Measurements from ENCODE around the gene THBS2.

Gene THBS2

DNA sequence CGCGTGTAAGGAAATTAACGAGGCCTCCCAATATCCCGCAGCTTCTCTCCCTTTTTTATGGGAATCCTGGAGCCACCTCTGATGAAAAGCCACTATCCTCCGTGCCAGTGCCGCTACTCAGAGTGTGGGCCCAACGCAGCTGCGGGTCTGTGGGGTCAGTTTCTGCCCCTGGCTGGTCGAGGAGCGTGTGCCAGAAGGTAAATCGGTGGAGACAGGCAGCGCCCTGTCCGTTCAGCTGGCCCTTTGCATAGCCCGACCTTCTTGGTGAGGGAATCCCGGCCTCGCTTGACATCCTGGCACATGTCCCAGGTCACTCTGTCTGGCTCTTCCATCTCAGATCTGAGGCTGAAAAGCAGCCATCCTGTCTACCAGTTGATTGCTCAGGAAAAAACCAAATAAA lies 4.6 kb downstream of the THBS2 start:
- no peak for DNase-seq (ENCODE audit: low read depth)

DNA sequence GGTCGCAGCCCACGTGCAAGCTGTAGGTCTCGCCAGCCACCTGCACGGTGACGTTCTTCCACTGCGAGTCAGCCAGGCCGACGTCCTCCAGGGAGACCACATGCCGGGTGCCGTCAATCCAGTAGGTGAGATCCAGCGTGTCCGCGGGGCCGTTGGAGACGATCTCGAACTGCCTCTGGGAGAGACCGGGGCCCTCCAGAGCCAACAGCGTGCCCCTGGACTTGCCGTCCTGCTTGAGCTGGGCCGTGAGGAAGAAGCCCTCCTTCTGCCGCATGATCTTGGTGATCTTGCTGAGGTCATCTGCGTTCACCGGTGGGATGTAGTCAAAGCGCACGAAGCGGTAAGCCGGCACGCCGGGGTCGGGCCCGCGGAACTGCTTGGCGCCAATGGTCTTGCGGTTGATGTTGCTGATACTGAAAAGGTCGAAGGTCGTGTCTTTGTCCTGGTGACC lies 5.1 kb downstream of the THBS2 start:
- DNase-seq (ENCODE audit: low read depth) = no peak

DNA sequence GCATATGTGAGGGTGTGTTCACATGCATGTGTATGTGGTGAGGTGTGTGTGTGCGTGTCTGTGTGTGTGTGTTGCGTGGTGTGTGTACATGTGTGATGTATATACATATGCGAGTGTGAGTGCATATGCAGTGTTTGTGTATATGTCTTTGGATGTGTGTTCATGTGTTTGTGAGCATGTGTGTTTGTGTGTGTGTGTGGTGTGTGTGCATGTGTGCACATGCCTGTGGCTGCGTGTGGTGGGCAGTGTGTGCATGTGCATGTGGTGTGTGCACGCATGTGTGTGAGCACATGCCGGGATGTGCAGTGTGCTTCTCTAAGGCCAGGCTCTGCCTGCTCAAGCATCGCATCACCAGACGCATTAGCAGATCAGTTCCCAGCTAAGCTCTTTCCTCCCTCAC lies 5.7 kb downstream of the THBS2 start:
- DNase-seq (ENCODE audit: low read depth) = no peak

DNA sequence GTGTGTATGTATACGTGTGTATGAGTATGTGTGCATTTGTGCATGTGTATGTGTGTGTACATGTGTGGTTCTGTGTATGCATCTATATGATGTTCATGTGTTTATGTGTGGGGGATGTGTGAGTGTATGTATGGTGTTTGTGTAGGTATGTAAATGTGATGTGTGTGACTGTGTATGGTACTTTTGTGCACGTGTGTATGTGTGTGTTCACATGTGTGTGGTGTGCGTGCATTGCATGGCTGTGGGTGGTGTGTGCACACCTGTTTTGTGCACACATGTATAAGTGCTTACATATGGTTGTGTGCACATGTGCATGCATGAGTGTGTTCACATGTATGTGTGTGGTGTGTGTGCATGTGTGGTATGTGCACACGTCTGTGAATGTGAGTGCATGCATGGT lies 6.2 kb downstream of the THBS2 start:
- DNase-seq (ENCODE audit: low read depth) = no peak

DNA sequence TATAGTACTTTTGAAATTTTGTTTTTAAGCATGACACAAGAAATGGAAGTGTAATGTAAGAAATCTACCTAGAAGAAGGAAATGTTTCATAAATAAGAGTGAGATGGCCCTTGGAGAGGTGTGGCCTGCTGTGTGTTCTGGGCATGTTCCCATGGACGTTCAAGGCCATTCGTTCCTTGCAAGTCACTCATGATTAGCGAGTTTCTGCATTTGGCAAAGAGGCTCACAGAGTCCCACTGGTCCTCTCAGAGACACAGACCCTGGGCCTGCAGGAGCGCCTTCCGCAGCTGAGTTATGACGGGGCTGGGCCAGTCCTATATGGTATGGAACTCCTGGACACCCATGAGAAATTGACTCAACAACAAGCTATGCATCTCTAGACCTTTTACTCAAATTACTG lies 7.2 kb downstream of the THBS2 start:
- no peak for DNase-seq (ENCODE audit: low read depth)

DNA sequence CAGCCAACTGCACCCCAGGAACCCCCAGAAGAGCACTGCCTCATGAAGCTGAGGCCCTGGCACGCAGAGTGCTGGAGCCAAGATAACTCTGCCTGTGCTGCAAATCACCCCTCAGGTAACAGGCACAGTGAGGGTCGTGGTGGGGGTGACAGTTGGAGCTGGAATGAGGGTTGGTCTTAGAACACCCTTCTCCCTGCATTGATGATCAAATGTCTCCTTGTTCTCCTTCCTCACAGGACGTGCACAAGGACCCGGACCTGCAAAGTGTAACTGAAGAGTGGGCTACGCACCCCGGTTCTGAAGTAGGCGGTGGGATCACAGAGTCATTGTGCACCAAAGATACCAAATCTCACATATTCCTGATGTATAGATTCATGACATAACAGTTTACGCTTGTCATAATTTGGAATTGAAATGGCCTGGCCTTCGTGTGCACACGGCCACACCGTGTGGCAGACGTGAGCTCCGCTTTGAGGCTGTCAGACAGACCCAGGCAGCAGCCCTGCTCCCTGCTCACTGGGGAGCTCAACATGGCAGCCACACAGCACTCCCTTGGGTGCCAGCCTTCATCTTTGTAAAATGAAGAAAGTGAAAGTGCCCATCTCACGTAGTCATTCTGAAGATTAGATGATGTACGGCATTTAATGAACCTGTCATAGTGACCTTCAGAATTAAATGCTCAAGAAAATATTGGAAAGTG lies 8.8 kb downstream of the THBS2 start:
- DNase-seq (ENCODE audit: low read depth) = no peak

DNA sequence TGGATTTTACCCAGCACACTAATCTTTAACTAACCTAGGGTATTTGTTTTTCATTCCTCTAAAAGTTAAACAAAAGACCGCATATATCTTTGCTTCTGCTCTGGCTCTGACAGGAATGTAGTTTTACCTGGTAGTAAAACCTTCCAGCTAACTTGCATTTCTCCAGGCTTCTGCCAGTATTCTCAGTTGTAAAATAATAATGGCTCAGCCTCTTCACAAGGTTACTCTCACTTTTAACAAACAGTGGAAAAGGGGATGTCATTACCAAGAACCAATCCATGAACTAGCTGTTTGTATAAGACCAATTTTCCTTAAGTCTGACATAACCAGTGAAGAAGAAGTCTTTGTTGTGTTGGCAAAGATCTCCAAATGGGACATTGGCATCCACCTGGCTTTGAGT lies 10.0 kb downstream of the THBS2 start:
- DNase-seq (ENCODE audit: low read depth) = no peak

DNA sequence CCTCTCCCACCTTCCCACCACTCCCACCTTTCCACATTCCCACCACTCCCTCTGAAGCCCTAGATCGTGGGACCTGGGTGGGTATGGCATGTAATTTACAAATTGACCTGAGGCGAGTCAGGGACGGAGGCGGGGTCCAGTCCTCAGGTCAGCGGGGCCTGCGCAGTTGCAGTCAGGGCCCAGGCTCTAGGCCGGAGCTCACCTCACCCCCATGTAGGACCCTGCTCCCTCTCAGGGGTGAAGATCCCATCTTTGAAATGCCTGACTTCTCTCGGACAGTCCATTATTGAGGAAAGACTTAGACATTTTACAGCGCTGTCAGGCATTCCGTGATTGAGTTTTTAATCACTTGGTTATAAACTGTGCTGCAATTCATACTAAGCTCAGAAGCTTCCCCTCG lies 10.5 kb downstream of the THBS2 start:
- no peak for DNase-seq (ENCODE audit: low read depth)

DNA sequence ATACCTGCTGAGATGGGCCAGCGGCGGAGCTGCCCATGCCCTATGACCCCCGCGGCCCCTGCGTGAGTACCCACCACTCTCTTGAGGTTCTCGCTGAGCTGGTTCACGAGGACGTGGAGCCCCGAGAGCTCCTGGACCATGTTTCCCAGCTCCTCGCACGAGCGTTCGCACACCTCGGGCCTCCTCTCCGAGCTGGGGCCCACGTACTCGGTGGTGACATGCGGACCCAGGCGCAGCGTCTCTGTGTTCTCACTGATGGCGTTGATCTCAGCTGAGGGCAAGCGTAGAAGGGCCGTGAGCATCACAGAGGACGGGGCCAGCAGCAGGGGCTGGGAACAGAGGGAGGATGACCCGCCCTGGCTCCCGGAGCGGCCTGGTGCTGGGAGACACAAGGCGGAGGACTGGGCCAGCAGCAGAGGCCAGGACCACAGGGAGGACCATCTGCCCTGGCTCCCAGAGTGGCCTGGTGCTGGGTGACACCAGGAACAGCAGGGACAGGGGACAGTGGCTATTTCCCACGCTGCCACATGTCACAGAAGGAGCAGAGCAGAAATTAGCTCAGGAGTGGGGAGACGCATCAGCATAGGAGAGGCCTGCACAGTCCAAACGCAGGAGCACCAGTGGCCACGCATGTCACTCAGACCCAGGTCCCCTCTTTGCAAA lies 11.8 kb downstream of the THBS2 start:
- DNase-seq (ENCODE audit: low read depth) = no peak

DNA sequence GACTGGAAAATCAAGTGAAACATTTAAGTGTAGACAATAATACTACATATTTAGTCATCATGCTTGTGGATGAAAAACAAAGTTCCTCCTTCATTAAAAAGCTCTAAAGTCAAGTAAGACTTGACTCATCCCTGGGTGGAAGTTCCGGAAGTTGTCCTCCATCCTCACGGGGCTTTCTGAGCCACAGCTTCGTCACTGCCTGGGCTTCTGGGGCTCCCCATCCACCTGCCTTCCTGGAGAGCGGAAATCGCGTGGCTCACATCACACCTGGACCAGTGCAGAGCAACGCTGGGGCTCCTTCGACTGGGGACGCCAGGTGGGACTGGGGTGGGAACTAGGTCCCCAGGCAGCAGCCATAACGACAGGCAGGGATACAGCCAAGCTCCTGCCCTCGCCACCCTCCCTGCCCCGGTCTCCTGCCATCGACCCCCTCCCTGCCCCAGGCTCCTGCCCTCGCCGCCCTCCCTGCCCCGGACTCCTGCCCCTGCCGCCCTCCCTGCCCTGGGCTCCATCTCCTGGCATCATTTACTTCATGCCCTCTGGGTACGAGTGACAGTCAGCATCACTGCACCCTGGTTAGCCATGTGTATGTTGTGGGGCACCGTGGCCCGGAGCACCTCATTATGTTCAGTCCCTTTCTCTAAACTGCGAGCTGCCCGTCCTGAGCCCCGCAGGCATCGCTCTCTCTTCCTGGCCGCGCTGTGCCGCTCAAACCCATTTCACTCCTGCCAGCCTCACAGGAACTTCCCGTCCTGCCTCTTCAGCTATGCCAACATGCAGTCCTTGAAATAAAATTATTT lies 12.9 kb downstream of the THBS2 start:
- no peak for DNase-seq (ENCODE audit: low read depth)

DNA sequence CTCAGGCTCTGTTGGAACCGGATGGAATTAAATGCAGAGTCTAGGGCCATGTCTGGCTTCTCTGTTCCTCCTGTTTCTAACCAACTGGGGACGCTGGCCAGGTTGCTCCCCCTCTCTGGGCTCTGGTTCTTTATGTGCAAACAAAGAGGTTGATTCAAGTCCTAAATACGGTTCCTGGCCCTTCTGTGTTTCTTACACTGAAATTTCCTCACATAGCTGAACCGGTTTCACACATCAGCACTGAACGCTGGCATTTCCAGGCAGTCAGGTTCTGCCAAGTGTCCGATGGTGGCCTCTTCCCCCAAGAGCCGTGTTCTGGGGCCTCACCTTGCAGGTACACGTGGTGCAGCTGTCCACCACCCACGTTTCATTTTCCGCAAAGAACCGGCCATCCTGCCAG lies 13.5 kb downstream of the THBS2 start:
- no peak for DNase-seq (ENCODE audit: low read depth)

DNA sequence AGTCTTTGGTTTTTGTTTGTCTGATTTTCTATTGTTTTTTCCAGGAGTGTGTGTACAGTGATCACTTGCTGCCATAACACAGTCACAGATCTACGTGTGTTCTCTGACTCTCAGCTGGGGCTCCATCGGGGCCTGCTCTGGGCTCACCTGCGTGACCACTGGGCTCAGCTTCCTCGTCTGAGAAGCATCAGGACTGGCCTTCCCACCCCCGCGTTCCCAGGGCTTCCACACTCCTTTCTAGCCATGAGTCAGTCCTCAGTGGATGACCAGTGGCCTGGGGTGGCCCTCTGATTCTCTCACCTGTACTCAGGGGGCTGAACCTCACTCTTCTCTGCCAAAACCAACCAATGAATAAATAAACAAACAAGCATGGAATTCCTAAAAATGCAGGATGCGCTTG lies 14.5 kb downstream of the THBS2 start:
- no peak for DNase-seq (ENCODE audit: low read depth)

DNA sequence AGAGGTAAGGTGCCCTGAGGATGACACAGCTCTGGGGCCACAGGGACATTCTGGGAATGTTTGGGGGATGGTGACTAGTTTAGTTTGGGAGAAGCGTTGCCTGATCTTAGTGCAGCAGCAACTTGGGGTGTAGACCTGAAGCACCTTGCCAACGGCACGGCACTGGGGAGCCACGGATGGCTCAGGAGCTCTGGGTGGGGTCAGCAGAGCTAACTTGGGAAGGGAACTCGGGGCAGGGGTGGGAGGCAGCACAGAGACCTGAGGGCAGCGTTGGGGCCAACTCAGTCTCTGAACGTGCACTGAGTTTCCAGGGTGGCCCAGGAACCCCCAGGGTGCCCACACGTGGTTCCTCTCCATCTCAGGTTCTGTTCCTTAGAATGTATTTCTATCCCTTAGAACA lies 14.9 kb downstream of the THBS2 start:
- DNase-seq (ENCODE audit: low read depth) = no peak

DNA sequence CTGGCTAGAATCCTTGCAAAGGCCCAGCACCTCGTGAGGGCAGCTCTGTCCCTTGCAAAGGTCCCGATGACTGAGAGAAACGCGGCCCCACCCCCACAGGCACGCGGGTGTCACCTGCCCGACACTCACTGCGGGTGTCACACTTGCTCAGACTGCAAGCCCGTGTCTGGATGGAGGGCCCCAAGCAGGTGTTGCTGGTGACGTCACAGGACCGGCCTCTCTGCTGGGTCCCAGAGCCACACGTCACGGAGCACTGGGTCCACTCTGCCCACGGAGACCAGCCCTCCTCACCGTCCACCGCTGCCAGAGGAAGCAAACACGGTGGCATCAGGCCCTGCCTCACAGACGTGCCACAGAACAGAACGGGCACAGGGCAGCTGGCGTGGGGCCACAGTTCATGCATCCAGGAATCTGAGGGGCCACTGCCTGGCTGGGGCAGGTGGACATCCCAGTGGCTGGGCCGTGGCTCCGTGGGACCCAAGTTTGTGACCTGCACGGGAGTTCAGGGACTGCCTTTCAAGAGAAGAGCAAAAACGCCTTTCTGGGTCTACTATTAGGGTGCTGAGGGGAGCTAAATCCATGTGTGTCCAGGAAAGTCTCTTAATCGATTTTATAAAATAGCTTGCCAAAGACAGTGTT lies 16.0 kb downstream of the THBS2 start:
- no peak for DNase-seq (ENCODE audit: low read depth)

DNA sequence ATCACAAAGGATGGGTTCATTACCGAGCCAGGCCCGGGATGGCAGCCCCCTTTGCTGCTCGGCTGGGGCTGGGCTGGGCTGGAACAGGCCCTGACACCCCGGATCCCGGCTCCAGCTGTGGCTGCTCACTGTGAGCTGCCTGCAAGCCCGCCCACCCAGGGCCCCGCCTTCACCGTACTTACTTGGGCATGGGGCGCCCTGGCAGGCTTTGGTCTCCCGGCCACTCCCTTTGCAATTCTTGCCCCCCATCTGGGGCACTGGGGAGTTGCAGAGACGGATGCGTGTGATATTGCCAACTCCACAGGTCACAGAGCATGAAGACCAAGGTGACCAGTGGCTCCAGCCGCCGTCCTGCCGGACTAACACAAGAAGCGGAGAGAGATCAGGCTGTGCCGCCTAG lies 16.7 kb downstream of the THBS2 start:
- DNase-seq (ENCODE audit: low read depth) = no peak

DNA sequence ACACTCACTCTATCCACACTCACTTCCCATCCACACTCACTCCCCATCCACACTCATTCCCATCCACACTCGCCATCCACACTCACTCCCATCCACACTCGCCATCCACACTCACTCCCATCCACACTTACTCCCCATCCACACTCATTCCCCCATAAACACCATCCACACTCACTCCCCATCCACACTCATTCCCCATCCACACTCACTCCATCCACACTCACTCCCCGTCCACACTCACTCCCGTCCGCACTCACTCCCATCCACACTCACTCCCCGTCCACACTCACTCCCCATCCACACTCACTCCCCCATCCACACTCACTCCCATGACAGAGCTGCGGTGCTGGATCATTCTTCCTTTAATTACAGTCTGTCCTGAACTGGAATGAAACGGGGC lies 17.1 kb downstream of the THBS2 start:
- DNase-seq (ENCODE audit: low read depth) = no peak

DNA sequence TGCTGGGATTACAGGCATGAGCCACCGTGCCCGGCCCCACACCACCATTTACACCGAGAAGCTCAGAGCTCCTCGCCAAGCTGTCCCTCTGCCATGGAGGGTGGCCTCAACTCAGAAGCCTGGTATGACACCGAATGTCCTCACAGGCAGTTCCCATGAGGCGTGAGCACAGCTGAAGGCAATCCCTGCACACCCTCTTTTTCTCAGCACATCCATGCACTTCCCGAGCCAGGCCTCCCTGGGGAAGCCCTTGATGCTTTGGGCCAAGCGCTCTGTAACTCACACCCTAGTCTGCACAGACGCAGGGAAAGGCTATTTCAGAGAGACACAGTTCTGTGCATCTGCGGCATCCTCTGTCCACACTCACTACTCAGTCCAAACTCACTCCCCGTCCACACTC lies 18.4 kb downstream of the THBS2 start:
- no peak for DNase-seq (ENCODE audit: low read depth)

DNA sequence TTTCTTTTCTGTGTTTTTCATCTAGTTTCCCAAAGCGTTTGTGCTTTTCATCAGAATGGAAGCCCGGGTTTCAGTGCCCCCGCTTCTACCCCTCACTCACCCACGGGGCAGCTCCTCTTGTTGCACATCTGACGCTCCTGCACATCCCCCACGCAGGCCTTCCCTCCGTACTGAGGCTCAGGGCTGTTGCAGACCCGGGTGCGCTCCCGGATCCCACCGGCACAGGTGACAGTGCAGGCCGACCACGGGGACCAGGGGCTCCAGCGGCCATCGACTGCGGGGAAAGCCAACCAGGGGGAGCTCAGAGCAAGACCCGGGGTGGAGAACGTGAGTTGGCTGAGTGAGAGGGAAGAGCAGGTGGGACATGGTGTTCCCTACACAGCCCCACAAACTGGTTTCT lies 19.0 kb downstream of the THBS2 start:
- DNase-seq (ENCODE audit: low read depth) = no peak

DNA sequence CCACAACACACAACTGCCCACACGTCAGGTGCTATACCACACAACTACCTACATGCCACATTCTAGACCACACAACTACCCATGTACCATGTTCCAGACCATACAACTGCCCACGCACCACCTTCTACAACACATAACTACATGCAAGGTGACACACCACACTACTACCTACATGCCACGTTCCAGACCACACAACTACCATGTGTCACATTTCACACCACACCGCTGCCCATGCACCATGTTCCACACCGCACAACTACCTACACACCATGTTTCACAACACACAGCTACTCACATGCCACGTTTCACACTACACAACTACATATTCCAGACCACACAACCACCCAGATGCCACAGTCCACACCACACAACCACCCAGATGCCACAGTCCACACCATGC lies 19.8 kb downstream of the THBS2 start:
- no peak for DNase-seq (ENCODE audit: low read depth)

DNA sequence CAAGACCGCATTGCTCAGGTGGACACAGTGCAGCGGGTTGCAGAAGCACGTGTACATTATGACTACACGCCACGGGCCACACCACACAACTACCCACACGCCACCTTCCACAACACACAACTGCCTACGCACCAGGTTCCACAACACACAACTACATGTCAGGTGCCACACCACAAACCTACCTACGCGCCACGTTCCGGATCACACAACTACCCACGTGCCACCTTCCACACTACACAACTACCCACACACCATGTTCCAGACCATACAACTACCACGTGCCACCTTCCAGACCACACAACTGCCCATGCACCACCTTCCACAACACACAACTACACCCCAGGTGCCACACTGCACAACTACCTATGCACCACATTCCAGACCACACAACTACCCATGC lies 20.5 kb downstream of the THBS2 start:
- DNase-seq (ENCODE audit: low read depth) = no peak

DNA sequence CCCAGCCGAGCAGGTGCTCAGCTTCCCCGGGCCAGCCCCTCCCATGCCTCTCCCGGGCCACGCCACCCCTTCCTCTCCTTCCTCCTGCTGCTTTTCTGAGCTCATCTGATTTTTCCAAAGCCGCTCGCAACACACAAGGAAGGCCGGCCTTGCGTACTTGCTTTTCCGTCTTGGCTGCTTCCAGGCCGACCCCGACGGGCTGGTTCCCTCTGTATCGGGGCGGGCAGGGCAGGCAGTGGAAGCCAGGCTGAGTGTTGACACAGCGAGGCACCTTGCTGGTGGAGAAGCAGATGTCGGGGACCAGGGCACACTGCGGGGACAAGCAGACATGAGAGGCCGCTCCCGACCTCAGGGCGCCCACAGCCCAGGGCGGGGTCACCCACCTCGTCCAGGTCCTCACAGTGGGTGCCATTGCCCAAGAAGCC lies 21.1 kb downstream of the THBS2 start:
- no peak for DNase-seq (ENCODE audit: low read depth)

DNA sequence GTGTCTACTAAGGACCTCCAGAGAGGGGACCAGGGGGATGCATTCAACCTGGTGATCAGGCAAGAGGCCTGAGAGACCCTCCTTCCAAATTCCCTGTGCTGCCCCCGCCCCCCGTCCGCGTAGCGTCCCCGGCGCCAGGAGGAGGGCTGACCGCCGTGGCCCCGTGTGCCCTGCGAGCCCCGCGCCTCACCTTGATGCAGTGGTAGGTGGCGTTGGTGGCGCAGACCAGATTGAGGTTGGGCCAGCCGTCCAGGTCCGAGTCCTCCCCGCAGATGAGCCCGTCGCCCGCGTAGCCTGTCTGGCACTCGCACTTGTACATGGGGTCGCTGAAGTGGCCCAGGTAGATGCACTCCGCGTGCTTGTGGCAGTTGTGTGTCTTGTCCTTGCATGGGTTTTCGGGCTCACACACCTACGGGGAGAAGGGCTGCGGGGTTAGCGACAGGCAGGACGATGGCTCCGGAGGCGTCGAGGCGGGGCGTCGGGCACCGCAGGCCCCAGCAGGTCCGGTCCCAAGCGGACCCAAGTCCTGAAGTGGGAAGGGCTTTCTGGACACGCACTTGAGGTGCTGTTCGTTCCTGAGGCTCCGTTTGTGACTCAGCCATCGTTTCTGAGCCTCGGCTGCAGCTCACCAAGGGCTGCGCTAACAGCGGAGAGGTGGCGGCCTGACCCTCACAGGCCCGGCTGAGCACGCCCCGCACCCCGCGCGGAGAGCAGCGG lies 21.7 kb downstream of the THBS2 start:
- no peak for DNase-seq (ENCODE audit: low read depth)

Data from activated T-helper 1 cell treated with Interleukin-2 at 50 U/mL for 16 hours (primary cell).